Upper lobe of right lung (tissue), 1 donor: ENCODE results near the gene AKAP1. TPM values are rescaled to one million over a fixed set of nuclear protein-coding genes. Genes with fewer than 3 reads are reported as not detected.

Source experiments
- ATAC-seq: fragments of 200-7000 bp; cut with Tn5 transposase; one replicate; pipeline ENCODE4 v1.9.1; 2020; ENCODE audit warnings: mild to moderate bottlenecking, moderate library complexity
- DNase-seq: peaks from one replicate; pipeline ENCODE4 v3.0.0-alpha.2; 2020
- H3K27ac ChIP-seq: fragments of 200-600 bp; one replicate; pipeline ENCODE4 v1.8.0; 2022
- H3K27me3 ChIP-seq: fragments of 200-600 bp; one replicate; pipeline ENCODE4 v1.8.0; 2022; ENCODE audit warnings: mild to moderate bottlenecking
- H3K36me3 ChIP-seq: fragments of 200-600 bp; one replicate; pipeline ENCODE4 v1.8.0; 2022
- H3K4me1 ChIP-seq: fragments of 200-600 bp; one replicate; pipeline ENCODE4 v1.8.0; 2022
- H3K4me3 ChIP-seq: fragments of 200-600 bp; one replicate; pipeline ENCODE4 v1.8.0; 2022; ENCODE audit warnings: mild to moderate bottlenecking
- H3K9me3 ChIP-seq: fragments of 200-600 bp; one replicate; pipeline ENCODE4 v1.8.0; 2022
- intact Hi-C: fragments of 100-400 bp; cut with DNase I; formaldehyde crosslinking; loops from one replicate; pipeline ENCODE4 v1.11.0; 2022
- total RNA-seq: library from RNA; stranded (reverse); fragmentation: NEBNext Ultra II Directional; extraction: Animal tissue kit (Norgen Biotek cat#: 25700); gene quantifications from one replicate; pipeline ENCODE4 v1.2.1, GENCODE V29; 2021
- TF ChIP-seq, protein P1 (sequence below): fragments of 200-600 bp; IDR thresholded peaks from one replicate; pipeline ENCODE4 v1.8.0; 2022; ENCODE audit warnings: antibody characterized with exemption
- donor health status: DM: no; HTN: yes; CAD: no; lungs with severe emphysema.

AKAP1 gene
- total RNA-seq, 1 donor from 2014 or later = 59.9 TPM

DNA sequence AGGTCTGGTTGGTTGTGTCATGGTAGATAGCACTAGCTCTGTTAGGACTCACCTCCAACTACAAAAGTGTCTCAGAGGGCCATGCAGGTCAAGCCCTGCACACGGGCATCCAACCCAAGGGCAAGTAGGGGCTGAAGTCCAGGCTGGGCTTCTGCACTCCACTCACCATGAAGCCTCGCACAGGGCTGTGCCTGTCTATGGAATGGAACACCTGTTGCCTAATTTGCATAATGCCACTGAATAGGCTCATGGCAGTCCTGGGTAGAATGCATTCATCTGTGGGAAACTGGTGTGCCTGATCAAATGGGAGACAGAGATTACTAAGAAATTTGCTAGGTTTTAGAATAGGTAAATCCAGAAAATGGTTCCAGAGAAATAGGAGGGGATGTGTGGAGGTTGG lies 8.0 kb upstream of the AKAP1 start:
- Histone ChIP-seq H3K36me3 (no peaks in the 10 kb centered on the region), H3K4me1 (no peaks in the 10 kb centered on the region), H3K27me3 (no peaks in the 10 kb centered on the region), H3K9me3 (no peaks in the 10 kb centered on the region), H3K27ac (no peak overlapping the region), H3K4me3 (no peak overlapping the region)
- intact Hi-C loops = no loop called here
- ATAC-seq (no peak), DNase-seq (no peak)
- TF ChIP-seq, protein P1, sequence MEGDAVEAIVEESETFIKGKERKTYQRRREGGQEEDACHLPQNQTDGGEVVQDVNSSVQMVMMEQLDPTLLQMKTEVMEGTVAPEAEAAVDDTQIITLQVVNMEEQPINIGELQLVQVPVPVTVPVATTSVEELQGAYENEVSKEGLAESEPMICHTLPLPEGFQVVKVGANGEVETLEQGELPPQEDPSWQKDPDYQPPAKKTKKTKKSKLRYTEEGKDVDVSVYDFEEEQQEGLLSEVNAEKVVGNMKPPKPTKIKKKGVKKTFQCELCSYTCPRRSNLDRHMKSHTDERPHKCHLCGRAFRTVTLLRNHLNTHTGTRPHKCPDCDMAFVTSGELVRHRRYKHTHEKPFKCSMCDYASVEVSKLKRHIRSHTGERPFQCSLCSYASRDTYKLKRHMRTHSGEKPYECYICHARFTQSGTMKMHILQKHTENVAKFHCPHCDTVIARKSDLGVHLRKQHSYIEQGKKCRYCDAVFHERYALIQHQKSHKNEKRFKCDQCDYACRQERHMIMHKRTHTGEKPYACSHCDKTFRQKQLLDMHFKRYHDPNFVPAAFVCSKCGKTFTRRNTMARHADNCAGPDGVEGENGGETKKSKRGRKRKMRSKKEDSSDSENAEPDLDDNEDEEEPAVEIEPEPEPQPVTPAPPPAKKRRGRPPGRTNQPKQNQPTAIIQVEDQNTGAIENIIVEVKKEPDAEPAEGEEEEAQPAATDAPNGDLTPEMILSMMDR = no peak

DNA sequence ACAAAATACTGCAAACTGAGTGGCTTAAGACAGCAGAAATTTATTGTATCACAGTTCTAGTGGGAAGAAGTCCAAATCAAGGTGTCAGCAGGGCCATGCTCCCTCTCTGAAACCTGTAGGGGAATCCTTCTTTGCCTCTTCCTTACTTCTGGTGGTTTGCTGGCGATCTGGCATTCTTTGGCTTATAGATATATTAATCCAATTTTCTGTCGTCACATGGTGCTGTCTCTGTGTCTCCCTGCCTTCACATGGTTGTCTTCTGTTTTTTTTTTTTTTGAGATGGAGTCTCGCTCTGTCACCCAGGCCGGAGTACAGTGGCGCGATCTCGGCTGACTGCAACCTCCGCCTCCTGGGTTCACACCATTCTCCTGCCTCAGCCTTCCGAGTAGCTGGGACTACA lies 6.8 kb upstream of the AKAP1 start:
- ATAC-seq = no peak
- no peak overlapping the region for H3K4me3 ChIP-seq
- H3K36me3 ChIP-seq = no peaks in the 10 kb centered on the region
- TF ChIP-seq, protein P1 = no peak
- no peaks in the 10 kb centered on the region for H3K9me3 ChIP-seq
- H3K27me3 ChIP-seq = no peaks in the 10 kb centered on the region
- no peak for DNase-seq
- no peak overlapping the region for H3K27ac ChIP-seq
- intact Hi-C loops = no loop called here
- H3K4me1 ChIP-seq = no peaks in the 10 kb centered on the region

DNA sequence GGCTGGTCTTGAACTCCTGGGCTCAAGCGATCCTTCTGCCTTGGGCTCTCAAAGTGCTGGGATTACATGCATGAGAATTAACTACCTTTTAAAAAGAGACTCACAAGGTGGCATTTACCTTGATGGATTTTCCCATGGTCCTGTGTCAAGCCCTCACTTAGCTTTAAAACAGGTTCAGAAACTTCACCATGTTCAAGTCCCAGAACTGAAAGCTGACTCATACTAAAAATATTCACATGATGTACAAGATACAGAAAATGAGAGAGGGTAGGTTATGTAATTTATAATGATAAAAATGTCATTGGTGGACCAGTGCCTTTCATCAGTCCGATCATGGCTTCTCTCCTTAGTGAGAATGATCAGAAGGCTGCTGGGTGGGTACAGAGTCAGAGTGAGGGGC lies 4.3 kb upstream of the AKAP1 start:
- TF ChIP-seq, protein P1 = no peak
- Histone ChIP-seq H3K27me3 (no peaks in the 10 kb centered on the region), H3K36me3 (no peaks in the 10 kb centered on the region), H3K27ac (no peak overlapping the region), H3K4me1 (peaks cover 5% of the 10 kb centered on the region), H3K4me3 (no peak overlapping the region), H3K9me3 (no peaks in the 10 kb centered on the region)
- no peak for DNase-seq
- intact Hi-C loops = no loop called here
- no peak for ATAC-seq

DNA sequence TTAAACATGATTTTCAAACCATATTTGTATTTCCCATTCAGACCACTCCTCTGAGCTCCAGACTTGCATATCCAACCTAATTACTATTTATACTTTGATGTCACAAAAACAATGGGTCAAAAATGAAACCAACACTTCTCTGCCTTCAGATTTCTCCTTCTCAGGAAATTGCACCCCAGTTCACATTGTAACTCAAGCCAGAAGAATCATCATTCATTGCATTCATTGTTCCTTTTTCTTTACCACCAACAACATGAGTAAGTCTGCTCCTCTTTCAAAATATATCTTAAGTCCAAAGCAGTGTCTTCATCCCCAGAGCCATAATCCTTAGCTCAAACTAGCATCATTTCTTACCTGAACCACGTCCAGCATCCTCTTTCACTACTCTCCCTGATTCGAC lies 2.6 kb upstream of the AKAP1 start:
- no peak for DNase-seq
- Histone ChIP-seq H3K4me1 (peaks cover 11% of the 10 kb centered on the region), H3K36me3 (no peaks in the 10 kb centered on the region), H3K4me3 (no peak overlapping the region), H3K27ac (no peak overlapping the region), H3K9me3 (no peaks in the 10 kb centered on the region), H3K27me3 (no peaks in the 10 kb centered on the region)
- TF ChIP-seq, protein P1 = no peak
- ATAC-seq = no peak
- intact Hi-C loops = no loop called here

DNA sequence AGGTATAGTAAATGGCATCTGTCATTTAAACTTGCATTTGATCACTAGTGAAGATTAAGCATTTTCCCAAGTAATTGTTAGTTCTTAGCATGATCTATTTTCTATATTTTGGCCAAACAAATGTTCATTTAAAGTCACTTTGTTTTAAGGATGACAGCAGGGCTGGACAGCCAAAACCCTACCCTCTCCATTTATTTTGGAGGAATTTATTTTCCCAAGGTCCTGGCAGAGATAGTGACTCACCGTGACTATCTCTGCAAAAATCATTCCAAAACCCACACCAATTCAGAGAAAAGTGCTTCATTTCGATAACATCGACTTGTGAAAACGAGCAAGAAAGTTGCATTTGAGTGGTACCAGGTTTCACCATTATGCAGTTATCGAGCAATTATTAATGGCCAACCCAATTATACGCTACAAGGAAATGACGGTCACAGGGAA lies 665 bp upstream of the AKAP1 start:
- H3K4me1 ChIP-seq = peaks cover 11% of the 10 kb centered on the region
- no peak for ATAC-seq
- H3K4me3 ChIP-seq = peak overlapping the region; percentile 89
- intact Hi-C loops = no loop called here
- no peak for DNase-seq
- TF ChIP-seq, protein P1 = no peak
- H3K27me3 ChIP-seq = no peaks in the 10 kb centered on the region
- no peaks in the 10 kb centered on the region for H3K9me3 ChIP-seq
- no peaks in the 10 kb centered on the region for H3K36me3 ChIP-seq
- H3K27ac ChIP-seq = peak overlapping the region; percentile 98

DNA sequence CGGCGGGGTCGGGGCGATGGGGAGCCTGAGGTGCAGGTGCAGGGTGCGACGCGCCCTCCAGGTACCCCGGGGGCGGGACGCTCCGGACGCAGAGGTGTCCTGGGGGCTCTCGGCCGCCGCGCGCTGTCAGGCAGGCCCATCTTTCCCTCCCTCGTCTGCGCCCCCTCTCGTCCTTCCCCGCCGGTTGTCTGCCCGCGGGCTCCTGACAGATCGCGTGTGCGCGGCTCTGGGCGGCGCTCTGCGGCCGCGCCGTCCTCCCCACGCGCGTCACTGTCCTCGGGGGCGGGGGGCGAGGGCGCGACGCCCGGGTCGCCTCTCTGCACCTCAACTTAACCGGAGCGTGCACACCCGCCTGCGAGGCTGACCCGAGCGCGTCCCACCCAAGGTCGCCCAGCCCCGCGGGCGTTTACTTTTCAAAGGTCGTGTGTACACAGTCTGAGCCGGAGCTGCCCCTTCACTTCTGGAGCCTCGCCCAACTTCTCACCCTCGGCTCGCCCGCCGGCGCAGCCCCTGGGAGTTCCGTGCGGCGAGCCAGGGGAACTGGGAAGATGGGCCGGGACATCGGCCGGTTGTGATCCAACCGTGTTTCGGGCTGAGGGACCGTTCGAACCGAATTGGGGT lies 512 bp downstream of the AKAP1 start:
- peak; percentile 86 for DNase-seq
- intact Hi-C loops = no loop called here
- H3K4me1 ChIP-seq = peaks cover 15% of the 10 kb centered on the region
- H3K4me3 ChIP-seq = peak overlapping the region; percentile 89
- no peaks in the 10 kb centered on the region for H3K36me3 ChIP-seq
- no peaks in the 10 kb centered on the region for H3K27me3 ChIP-seq
- H3K27ac ChIP-seq = peak overlapping the region; percentile 84
- ATAC-seq = peak; percentile 65
- TF ChIP-seq, protein P1 = peak; percentile 33
- H3K9me3 ChIP-seq = no peaks in the 10 kb centered on the region
